ENCODE measurements around the gene COPZ1.
"Not testable (repeated sequence)": the region's sequence is repeated elsewhere in the genome, so short reads cannot be mapped to it uniquely, and the experiment has no call there.

The COPZ1 gene

GRCh38 chr12:54304187-54304810 lies 20.6 kb upstream of the COPZ1 start:
- Mint-ChIP-seq H3K27me3 (peaks cover 47% of the 10 kb centered on the region), H3K4me3 (no peak overlapping the region), H3K27ac (no peak overlapping the region)

DNA sequence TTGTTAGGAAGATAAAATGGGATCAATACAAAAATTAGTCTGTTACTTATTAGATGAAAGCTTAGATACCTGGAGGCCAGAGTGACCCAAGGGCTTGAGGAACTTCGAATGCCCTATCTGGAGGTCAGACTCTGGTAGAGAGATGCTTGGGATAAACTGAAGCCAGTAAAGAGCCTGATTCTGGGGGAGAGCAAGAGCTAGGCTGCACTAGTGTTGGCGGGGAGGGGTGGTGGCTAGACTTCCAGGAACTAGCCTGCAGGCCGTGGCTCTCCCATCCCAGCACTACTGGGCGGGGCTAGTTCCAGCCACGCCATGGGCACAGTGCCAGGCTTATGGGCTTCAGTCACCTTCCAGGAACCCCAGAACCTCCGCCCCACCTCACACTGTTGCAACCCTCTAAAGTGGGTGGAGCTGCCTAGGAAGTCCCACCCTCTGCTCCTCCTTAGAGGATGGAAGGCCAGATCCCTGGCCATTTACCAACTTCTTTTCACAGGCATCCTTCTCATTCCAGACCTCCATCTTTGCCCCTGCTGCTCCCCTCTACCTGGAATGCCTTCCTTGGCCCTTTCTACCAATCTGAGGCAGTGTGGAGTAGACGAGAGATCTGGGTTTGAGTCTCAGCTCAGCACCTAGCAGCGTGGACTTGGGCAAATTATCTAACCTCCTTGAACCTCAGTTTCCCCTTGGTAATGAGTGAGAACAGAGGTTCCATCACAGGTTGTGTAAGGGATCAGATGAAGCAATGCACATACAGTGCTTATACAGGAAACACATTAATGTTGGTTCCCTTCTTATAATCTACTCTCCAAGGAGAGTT lies 17.8 kb upstream of the COPZ1 start:
- peaks cover 22% of the 10 kb centered on the region for H3K4me1 Mint-ChIP-seq (ENCODE audit: low read depth)
- no peaks in the 10 kb centered on the region for H3K9me3 Mint-ChIP-seq
- peaks cover 23% of the 10 kb centered on the region for H3K27me3 Mint-ChIP-seq
- no peak overlapping the region for H3K4me3 Mint-ChIP-seq
- H3K27ac Mint-ChIP-seq, result no peak overlapping the region
- no peaks in the 10 kb centered on the region for H3K36me3 Mint-ChIP-seq (ENCODE audit: low read depth)

More at GRCh38 chr12:54304187-54304810, 20.6 kb upstream of the COPZ1 start:
- no peaks in the 10 kb centered on the region for H3K9me3 Mint-ChIP-seq
- H3K36me3 Mint-ChIP-seq (ENCODE audit: low read depth), result no peaks in the 10 kb centered on the region
- H3K4me1 Mint-ChIP-seq (ENCODE audit: low read depth), result peaks cover 37% of the 10 kb centered on the region

- no peak overlapping the region for H3K27ac Mint-ChIP-seq
- H3K4me1 Mint-ChIP-seq (ENCODE audit: low read depth), result peaks cover 8% of the 10 kb centered on the region
- no peaks in the 10 kb centered on the region for H3K9me3 Mint-ChIP-seq
- H3K4me3 Mint-ChIP-seq, result no peak overlapping the region
- H3K27me3 Mint-ChIP-seq, result no peaks in the 10 kb centered on the region
- H3K36me3 Mint-ChIP-seq (ENCODE audit: low read depth), result no peaks in the 10 kb centered on the region
These were observed 13.9 kb upstream of the COPZ1 start for GRCh38 chr12:54311051-54311450.

DNA sequence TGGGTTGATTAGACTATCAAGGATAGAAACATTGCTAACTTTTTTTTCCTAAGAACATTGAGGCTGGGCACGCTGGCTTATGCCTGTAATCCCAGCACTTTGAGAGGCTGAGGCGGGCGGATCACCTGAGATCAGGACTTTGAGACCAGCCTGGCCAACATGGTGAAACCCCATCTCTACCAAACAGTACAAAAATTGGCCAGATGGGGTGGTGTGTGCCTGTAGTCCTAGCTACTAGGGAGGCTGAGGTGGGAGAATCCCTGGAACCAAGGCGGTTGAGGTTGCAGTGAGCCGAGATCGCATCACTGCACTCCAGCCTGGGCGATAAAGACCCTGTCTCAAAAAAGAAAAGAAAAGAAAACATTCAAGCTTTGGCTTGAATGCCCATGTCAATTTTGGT lies 12.6 kb upstream of the COPZ1 start:
- not testable (repeated sequence) for H3K4me1 Mint-ChIP-seq (ENCODE audit: low read depth); H3K9me3 Mint-ChIP-seq; H3K27me3 Mint-ChIP-seq; H3K4me3 Mint-ChIP-seq; H3K27ac Mint-ChIP-seq; H3K36me3 Mint-ChIP-seq (ENCODE audit: low read depth)

GRCh38 chr12:54321363-54321762 lies 3.6 kb upstream of the COPZ1 start:
- H3K36me3 Mint-ChIP-seq (ENCODE audit: low read depth), result no peaks in the 10 kb centered on the region
- no peak overlapping the region for H3K27ac Mint-ChIP-seq
- H3K27me3 Mint-ChIP-seq, result no peaks in the 10 kb centered on the region
- H3K4me3 Mint-ChIP-seq, result no peak overlapping the region
- peaks cover 16% of the 10 kb centered on the region for H3K4me1 Mint-ChIP-seq (ENCODE audit: low read depth)
- H3K9me3 Mint-ChIP-seq, result no peaks in the 10 kb centered on the region

DNA sequence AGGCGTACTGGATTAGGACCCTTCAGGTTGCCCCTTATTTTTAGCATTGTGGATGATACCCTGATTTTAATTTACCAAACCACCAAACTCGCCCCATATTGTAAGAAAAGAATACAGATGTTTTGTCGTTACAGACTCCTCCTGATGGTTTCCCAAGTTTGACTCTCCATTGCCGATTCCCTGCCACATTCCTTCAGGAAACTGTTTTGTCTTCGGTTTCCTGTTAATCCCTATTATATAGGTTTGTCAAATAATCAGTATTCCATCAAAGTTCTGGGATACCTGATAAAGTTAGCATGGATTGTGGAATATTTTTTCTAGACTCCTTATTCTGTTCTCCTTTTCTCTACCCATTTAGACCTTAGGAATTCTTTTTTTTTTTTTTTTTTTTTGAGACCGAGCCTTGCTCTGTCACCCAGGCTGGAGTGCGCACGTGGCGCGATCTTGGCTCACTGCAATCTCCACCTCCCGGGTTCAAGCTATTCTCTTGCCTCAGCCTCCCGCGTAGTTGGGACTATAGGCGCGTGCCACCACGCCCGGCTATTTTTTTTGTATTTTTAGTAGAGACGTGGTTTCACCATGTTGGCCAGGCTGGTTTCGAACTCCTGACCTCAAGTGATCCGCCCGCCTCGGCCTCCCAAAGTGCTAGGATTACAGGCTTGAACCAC lies 645 bp downstream of the COPZ1 start:
- H3K36me3 Mint-ChIP-seq (ENCODE audit: low read depth); H3K9me3 Mint-ChIP-seq; H3K27me3 Mint-ChIP-seq: not testable (repeated sequence)
- Mint-ChIP-seq H3K4me1 (ENCODE audit: low read depth) (peaks cover 45% of the 10 kb centered on the region), H3K27ac (peak overlapping the region; percentile 98), H3K4me3 (peak overlapping the region; percentile 100)

- no peak overlapping the region for H3K4me3 Mint-ChIP-seq
These were observed 3.8 kb downstream of the COPZ1 start for GRCh38 chr12:54328595-54329337.

DNA sequence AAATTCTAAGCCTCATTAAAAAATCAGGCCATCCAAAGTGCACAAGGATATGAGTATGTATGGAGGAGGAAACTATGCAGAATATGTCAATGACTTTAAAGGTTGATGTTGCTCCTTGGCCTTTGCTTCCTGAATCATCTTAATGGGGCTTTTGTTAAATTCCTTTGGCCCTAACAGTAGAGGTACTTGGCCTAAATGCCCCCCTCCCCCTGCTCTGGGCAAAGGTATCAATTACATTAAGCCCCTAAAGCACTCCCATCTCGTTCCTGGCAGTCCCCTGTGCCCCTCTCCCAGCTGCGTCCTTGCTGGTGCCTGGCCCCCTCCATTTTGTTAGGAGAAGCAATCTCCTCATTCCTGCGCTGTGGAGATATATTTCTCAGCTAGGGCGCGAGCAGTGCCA lies 4.8 kb downstream of the COPZ1 start:
- no peaks in the 10 kb centered on the region for H3K9me3 Mint-ChIP-seq
- H3K4me1 Mint-ChIP-seq (ENCODE audit: low read depth), result peaks cover 61% of the 10 kb centered on the region
- no peak overlapping the region for H3K4me3 Mint-ChIP-seq

More at GRCh38 chr12:54328595-54329337, 3.8 kb downstream of the COPZ1 start:
- Mint-ChIP-seq H3K9me3 (no peaks in the 10 kb centered on the region), H3K27me3 (no peaks in the 10 kb centered on the region), H3K36me3 (ENCODE audit: low read depth) (peaks cover 4% of the 10 kb centered on the region), H3K4me1 (ENCODE audit: low read depth) (peaks cover 65% of the 10 kb centered on the region), H3K27ac (peak overlapping the region; percentile 43)

DNA sequence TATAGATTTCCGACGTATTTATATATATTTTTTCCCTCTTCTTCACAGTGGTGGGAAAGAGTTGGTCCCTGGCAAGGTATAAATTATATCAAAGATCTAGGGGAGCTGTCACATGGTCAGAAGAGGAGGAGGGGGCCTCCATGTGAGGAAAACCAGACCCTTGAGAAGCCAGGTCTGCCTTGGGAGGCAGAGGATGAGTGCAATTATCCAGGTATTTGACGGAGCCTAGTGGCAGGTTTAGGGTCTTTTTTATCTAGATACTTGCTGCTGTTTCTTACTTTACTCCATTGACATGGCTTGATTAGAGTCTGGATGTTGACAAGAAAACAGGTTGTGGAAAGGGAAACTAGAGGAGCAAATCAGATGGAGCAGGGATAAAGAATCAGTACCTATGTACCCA lies 5.5 kb downstream of the COPZ1 start:
- Mint-ChIP-seq H3K9me3 (no peaks in the 10 kb centered on the region), H3K36me3 (ENCODE audit: low read depth) (peaks cover 5% of the 10 kb centered on the region), H3K27ac (peak overlapping the region; percentile 56), H3K4me3 (no peak overlapping the region), H3K4me1 (ENCODE audit: low read depth) (peaks cover 55% of the 10 kb centered on the region), H3K27me3 (no peaks in the 10 kb centered on the region)

More for the DNA sequence above, 4.8 kb downstream of the COPZ1 start:
- no peaks in the 10 kb centered on the region for H3K27me3 Mint-ChIP-seq
- peaks cover 5% of the 10 kb centered on the region for H3K36me3 Mint-ChIP-seq (ENCODE audit: low read depth)
- H3K27ac Mint-ChIP-seq, result peak overlapping the region; percentile 11

- H3K4me1 Mint-ChIP-seq (ENCODE audit: low read depth), result peaks cover 48% of the 10 kb centered on the region
These were observed 6.5 kb downstream of the COPZ1 start for GRCh38 chr12:54331461-54331860.

DNA sequence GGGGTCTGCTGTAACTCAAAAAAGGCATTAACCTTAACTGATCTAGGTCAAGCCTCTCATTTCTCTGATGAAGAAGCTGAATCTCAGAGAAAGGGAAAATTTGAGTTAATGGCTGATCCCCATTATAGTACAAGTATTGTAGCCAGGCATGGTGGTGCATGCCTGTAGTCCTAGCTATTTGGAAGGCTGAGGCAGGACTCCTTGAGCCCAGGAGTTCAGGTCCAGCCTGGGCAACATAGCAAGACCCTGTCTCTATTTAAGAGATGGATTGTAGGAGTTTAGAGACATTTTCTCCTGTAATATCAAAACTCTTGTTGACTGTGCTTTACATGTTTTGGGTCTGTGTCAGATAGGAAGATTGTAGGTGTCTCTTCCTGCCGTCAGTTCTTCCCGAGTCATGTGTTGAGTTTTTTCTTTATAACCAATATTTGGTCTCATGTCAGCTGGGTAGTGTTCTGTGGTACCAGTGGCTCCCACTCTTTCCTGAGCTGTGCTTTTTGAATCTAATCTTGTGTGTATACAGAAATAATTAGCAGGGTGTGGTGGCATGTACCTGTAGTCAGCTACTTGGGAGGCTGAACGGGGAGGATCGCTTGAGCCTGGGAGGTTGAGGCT lies 8.6 kb downstream of the COPZ1 start:
- H3K36me3 Mint-ChIP-seq (ENCODE audit: low read depth), result peaks cover 5% of the 10 kb centered on the region
- H3K27ac Mint-ChIP-seq, result no peak overlapping the region
- H3K4me3 Mint-ChIP-seq, result no peak overlapping the region
- H3K9me3 Mint-ChIP-seq, result no peaks in the 10 kb centered on the region
- peaks cover 39% of the 10 kb centered on the region for H3K4me1 Mint-ChIP-seq (ENCODE audit: low read depth)
- H3K27me3 Mint-ChIP-seq, result no peaks in the 10 kb centered on the region

More at GRCh38 chr12:54331461-54331860, 6.5 kb downstream of the COPZ1 start:
- H3K27me3 Mint-ChIP-seq, result no peaks in the 10 kb centered on the region
- H3K9me3 Mint-ChIP-seq, result no peaks in the 10 kb centered on the region
- peak overlapping the region; percentile 52 for H3K27ac Mint-ChIP-seq
- H3K36me3 Mint-ChIP-seq (ENCODE audit: low read depth), result peaks cover 5% of the 10 kb centered on the region
- H3K4me3 Mint-ChIP-seq, result no peak overlapping the region

- H3K9me3 Mint-ChIP-seq, result no peaks in the 10 kb centered on the region
- H3K4me1 Mint-ChIP-seq (ENCODE audit: low read depth), result peaks cover 8% of the 10 kb centered on the region
- no peak overlapping the region for H3K4me3 Mint-ChIP-seq
- no peak overlapping the region for H3K27ac Mint-ChIP-seq
- H3K36me3 Mint-ChIP-seq (ENCODE audit: low read depth), result peaks cover 21% of the 10 kb centered on the region
- H3K27me3 Mint-ChIP-seq, result no peaks in the 10 kb centered on the region
These were observed 12.4 kb downstream of the COPZ1 start for GRCh38 chr12:54337280-54337842.

GRCh38 chr12:54337854-54338650 lies 13.1 kb downstream of the COPZ1 start:
- no peak overlapping the region for H3K4me3 Mint-ChIP-seq
- no peaks in the 10 kb centered on the region for H3K9me3 Mint-ChIP-seq
- H3K36me3 Mint-ChIP-seq (ENCODE audit: low read depth), result peaks cover 26% of the 10 kb centered on the region
- H3K27ac Mint-ChIP-seq, result no peak overlapping the region
- peaks cover 8% of the 10 kb centered on the region for H3K4me1 Mint-ChIP-seq (ENCODE audit: low read depth)
- no peaks in the 10 kb centered on the region for H3K27me3 Mint-ChIP-seq

Measured in stimulated activated naive CD8-positive, alpha-beta T cell treated with anti-CD3 and anti-CD28 coated beads, Interleukin-15, Interleukin-2, amounts not matched to agents 100 ng/mL and 50 ng/mL, for 24 hours (primary cell).